HG03097 (cell line): ENCODE results near the gene EGR2.
"Not testable (repeated sequence)": the region's sequence is repeated elsewhere in the genome, so short reads cannot be mapped to it uniquely, and the experiment has no call there.

ENCODE experiments used
- ATAC-seq: cut with Tn5 transposase; IDR thresholded peaks from one replicate; pipeline ENCODE4 v1.9.1; 2021; ENCODE audit not compliant: unreplicated experiment, low FRiP score

Gene EGR2

DNA sequence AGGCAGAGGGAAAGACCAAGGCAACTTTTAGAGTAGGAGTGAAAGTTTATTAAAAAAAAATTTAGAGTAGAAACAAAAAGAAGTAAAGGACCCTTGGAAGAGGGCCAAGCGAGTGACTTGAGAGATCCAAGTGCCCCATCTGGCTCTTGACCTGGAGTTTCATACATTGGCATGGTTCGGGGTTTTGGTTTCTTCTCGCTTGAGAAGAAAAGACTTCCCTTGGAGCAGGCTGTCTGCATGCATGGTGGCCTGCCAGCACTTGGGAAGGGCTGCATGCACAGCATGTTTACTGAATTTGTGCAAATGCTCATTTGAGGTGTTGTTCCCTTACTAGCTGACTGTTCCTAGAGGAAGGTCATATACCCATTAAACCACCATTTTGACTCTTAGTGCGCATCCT is 20.4 kb downstream of the EGR2 start:
- ATAC-seq, result no peak

DNA sequence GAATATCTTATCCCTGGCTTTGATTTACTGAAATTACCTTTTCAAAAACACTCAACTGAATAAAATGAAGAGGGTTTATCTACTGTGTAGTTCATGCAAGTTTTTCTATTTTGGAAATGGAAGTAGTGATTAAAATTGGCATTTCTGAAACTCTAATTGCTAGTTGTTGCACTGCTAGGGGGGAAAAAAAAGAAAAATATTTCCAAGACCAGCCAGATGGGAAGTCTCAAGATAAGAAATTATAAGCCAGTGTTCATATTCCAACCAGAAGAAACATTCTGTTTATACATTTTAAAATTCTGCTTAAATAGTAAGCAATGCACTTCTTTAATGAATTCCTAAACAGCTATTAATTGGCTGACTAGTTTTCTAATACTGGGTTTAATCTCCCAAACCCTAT is 21.1 kb downstream of the EGR2 start:
- ATAC-seq, result no peak

DNA sequence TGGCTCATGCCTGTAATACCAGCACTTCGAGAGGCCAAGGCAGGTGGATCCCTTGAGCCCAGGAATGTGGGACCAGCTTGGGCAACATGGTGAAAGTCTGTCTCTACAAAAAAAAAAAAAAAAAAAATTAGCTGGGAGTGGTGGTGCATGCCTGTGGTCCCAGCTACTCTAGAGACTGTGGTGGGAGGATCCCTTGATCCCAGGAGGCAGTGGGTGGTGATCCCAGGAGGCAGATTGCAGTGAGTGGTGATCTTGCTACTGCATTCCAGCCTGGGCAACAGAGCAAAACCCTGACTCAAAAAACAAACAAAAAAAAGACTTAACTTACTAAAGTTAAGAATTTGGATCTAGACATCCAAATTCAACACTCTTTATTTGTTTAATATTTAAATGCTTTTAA is 21.9 kb downstream of the EGR2 start:
- no peak for ATAC-seq

DNA sequence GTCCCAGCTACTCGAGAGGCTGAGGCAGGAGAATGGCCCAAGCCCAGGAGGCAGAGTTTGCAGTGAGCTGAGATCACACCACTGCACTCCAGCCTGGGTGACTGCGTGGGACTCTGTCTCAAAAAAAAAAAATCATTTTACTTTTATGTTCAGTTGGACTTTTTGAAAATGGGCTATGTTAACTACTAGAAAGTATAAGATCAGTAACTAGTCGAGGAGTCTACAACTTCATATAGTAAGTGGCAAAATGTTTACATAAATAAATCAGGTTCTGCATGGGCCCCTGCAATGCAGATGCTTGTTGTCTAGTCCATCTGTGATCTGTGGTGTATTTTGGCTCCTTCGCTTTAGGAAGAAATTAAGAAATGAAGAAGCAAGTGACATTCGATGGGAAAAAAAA is 23.9 kb downstream of the EGR2 start:
- ATAC-seq, result no peak

DNA sequence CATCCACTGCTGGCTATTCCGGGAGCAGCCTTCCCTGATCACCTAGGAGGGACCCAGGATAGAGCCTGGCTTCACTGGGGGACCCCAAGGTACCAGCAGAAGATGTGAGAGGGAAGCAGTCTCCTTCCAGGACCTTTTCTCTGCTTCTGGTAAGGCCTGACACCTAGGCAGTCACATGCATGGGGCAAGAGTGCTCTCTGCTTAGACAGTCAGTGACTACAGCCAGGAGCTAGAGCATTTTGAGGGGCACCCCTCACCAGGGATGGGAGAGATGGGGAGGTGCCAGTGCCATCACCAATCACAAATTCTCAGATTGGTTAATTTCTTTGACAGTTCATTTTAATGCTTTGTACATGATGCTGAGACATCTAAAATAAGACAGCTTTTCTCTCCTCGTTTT is 25.6 kb downstream of the EGR2 start:
- ATAC-seq, result no peak

DNA sequence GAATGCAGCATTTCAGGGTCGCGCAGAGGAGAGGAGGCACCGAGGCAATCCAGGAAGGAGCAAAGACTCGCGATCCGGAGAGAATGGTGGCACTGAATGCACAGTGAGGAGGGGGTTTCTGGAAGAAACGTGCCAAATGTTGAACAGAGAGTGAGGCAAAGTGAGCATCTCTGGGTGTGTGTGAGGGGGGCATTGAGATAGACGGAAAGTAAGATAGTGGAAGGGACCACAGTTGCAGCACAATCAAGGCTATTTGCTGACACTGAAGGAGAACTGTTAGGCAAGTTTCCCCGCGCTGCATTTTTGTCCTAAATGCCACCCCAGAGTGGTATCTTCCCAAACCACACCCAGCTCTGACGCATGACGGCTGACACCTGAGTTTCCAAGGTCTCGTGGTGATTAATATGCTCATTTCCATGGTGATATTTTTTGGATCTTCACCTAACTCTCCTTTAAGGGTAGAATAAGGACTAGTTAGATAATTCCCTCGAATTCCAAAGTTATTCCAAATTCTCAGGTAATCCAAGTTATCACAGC is 26.1 kb downstream of the EGR2 start:
- no peak for ATAC-seq

DNA sequence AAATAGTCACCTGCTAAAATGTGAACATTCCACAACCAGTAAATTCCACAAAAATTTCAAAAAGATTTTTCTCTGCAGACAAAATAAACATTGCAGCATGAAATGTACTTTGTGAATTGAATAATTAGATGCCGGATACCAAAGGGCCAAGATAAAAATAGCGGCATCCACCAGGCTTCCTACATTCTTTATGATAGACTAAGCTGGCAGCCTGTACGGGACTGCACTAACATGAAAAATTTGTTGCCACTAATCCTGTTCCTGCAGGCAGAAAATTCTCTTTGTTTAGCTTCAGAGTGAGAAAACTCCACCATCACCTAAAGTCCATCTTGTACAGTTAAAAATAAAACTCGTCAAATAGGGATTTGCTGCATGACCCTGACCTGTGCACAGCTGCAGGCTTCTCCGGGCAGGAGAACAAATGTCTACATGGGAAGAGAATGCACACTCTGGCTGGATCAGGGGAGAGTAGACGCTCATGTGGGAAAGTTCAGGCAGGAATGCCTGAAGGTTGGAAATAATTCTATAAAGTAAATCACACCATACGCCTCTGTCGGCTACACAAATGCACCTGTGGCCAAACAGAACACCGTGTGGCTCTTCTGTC is 27.2 kb downstream of the EGR2 start:
- no peak for ATAC-seq

DNA sequence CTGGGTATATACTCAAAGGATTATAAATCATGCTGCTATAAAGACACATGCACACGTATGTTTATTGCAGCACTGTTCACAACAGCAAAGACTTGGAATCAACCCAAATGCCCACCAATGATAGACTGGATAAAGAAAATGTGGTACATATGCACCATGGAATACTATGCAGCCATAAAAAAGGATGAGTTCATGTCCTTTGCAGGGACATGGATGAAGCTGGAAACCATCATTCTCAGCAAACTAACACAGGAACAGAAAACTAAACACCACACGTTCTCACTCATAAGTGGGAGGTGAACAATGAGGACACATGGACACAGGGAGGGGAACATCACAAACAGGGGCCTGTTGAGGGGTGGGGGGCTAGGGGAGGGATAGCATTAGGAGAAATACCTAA is 27.9 kb downstream of the EGR2 start:
- not testable (repeated sequence) for ATAC-seq

DNA sequence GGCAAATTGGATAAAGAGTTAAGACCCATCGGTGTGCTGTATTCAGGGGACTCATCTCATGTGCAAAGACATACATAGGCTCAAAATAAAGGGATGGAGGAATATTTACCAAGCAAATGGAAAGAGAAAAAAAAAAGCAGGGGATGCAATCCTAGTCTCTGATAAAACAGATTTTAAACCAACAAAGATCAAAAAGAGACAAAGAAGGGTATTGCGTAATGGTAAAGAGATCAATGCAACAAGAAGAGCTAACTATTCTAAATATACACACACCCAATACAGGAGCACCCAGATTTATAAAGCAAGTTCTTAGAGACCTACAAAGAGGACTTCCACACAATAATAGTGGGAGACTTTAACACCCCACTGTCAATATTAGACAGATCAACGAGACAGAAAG is 31.6 kb downstream of the EGR2 start:
- not testable (repeated sequence) for ATAC-seq

DNA sequence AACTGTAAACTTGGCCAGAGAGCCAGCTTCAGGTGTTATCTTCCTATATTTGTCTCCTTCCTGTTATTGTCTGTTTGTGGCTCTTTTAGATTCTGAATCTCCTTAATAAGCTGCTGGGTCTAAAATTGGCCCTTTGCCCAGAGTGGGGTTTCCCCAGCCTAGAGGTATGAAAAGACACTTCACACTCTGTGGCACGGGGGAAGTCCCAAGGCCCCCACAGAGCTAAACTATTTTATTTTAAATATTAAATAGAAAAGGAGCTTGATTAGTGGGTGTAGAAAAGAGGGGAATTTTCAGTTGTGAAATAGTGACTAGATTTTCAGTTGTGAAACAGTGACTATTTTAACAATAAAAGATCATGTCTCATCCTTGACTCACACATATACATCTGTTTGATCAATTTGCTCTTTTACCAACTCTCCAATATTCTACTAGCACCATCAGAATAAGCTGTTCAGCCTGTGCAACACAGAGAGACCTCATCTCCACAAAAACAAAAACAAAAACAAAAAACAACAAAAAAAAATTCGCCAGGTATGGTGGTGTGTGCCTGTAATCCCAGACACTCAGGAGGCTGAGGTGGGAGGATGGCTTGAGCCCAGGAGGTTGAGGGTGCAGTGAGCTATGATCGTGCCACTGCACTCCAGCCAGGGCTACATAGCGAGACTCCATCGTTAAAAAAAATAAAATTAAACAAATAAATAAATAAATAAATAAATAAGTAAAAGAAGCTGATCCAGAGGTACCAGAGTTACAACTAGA is 36.5 kb downstream of the EGR2 start:
- ATAC-seq, result peak; percentile 84

DNA sequence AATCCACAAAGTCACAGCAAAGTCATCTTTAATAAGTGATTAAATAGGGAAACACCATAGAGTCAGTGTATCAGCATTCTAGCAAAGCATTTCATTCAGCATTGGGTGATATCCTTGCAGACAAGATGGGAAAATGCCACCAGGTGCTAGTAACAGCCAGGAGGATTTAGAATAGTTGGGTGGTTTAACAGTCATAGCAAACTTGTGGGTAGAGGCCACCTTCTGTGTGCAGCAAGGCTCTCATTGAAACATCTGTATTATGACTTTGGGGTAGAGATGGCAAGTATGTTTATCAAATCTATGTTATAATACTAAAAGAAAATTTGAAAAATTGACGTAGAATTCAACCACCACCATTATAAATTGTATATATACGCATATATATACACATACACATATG is 38.0 kb downstream of the EGR2 start:
- ATAC-seq, result no peak

DNA sequence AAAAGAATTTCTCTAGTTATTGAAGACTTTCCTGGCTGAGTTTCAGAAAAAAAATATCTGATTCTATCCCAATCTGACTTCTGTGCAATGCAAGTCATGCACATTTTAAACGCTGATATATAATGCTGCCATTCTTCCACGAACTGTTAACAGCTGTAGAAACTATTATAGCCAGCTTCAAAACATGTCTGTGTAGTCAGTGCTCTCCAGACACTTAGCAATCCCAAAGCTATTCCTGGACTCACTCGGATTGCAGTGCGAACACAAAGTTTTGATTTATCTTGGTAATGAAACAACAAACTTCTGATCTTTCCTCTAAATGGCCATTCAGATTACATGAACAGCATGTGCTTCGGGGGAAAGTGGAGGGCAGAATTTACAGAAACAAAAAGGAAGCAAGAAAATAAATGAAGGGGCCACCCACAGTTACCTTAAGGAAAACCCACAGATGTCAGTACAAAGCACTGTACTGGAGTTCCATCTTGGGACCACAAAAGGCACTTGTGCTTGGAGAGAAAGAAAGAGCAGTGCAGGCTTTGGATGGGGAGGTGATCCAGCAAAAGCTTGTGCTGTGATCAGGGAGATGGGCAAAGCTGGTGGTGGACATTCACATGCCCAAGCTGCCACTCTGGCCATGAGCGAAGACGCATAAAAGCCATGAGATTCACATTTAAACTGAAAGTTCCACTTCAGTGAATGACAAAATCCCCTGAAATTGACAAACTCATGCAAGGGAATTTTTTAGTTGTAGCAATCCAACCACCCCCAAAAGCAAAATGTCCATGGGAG is 43.8 kb downstream of the EGR2 start:
- ATAC-seq, result no peak

DNA sequence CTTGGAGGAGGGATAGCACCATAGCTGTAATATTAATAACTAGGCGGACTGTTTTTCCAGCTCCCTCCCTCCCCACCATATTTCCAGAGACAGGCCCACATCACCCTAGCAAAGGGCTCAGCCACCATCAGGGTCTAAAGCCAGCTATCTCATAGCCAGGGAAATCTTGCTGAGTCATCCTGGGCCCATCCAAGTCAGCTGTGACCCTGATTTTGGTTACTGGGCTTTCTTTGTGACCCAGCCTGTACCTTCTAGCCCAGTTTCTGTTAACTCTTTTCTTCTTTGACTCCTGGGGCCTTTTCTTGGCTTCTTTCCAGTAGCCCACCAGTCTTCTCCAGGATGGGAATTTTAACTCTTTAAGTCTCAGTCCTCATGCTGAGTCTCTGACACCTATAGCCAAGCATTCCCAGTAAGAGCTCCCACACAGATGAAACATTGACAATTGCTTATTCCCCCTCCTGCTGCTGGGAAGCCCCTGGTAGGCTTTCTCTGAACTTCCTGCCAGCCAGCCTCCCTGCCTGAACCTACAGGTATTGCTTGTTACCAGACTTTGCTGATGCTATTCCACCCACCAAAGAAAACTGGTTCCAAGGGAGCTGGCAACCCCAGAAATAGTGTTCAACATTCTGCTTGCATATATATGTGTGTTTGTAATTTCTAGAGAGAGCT is 46.5 kb downstream of the EGR2 start:
- ATAC-seq, result no peak

DNA sequence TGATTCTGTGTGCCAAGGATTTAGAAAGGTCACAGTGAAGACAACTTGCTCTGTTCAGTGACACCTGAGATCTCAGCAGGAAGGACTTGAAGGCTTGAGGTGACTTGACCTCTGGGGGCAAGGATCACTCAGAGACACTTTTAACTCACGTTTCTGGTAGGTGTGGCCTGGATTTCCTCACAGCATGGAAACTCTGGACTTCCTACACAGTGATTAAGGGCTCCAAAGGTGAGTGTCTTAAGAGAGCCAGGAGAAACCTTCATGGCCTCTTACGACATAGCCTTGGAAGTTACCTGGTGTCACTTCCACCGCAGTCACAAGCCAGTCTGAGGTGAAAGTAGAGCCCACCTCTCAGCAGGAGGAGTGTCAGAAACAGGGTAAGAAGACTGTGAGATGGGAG is 49.8 kb downstream of the EGR2 start:
- no peak for ATAC-seq

DNA sequence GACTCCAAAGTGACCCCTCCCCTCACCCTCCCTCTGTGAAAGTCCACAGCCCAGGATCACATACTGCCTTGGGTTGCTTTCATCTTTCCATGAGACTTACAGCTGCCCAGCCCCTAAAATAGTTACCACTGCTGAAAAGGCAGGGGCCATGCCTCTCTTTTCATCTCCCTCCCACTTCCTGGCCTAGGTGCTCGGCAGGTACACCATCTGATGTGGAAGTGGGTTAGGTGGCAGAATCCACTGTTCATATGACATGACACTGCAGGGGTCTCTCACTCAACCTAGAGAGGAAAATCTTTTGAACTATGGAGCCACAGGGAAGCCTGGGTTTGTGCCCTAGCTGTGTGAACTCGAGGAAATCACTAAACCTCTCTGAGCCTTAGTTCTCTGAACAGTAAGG is 50.4 kb downstream of the EGR2 start:
- ATAC-seq, result no peak

DNA sequence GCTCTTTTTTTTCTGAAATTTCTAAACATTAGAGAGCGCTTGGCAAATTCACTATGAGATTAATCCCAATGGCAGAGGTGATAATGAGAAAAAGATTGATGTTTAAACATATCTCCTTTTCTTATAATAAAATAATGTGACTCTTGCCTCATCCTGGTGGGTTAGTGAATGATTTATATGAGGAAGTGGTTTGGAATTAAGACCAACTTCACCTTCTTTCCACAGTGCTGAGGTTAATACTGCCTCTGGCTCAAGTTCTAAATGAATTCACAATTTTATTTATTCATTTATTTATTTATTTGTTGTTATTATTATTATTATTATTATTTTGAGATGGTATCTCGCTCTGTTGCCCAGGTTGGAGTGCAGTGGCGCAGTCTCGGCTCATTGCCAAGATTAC is 52.2 kb downstream of the EGR2 start:
- no peak for ATAC-seq

DNA sequence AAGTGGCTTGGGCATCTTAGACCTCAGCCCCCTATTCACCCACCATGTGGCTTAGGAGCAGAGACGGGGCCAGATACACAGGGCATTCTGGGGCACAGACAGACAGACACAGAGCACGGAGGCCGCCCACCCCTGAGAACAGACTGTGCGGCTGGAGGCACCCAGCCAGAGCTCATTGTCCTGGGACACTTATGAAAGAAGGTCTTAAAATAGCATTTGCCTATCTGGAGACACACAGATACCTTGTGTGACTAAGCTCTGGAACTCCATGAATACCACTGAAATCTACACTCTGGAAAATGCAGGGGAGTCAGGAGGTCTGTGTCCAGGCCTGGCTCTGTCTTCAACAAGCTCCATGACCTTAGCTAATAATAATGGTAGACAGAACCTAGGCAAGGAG is 53.0 kb downstream of the EGR2 start:
- ATAC-seq, result no peak
